Subcutaneous adipose tissue (tissue), 4 donors: ENCODE measurements around the gene LYG1. TPM values are rescaled to one million over a fixed set of nuclear protein-coding genes. Genes with fewer than 3 reads are reported as not detected.
"Not testable (repeated sequence)": the region's sequence is repeated elsewhere in the genome, so short reads cannot be mapped to it uniquely, and the experiment has no call there.

ENCODE experiments used
- CTCF ChIP-seq: fragments of 450-650 bp; IDR thresholded peaks from one replicate; pipeline ENCODE4 v1.5.1; 2016; ENCODE audit warnings: low read depth, mild to moderate bottlenecking, control low read depth, antibody characterized with exemption, moderate library complexity
- total RNA-seq, 4 donors: library from RNA; depleted of rRNA; stranded (reverse); fragments of >200 nt; gene quantifications; one replicate each; pipeline ENCODE4 v1.1.0, GENCODE V29; 2016

The LYG1 gene
- 1 to 10 TPM in 2 of 4 donors, under 1 TPM in 1, not detected in 1; 0.51 to 4.0 (median 1.8) TPM for total RNA-seq

- not testable (repeated sequence) for TF ChIP-seq CTCF
Observed at GRCh38 chr2:99301097-99301496, at the start of gene LYG1. Gene LYG1, minus strand, starts transcription at chr2:99301197. Its CDS starts 5,527 bp downstream, at chr2:99295670.

- no peak for TF ChIP-seq CTCF
Observed at GRCh38 chr2:99350194-99350593, 49.2 kb upstream of the LYG1 start.

GRCh38 chr2:99348173-99348572, 47.2 kb upstream of the LYG1 start:
- TF ChIP-seq CTCF = no peak

GRCh38 chr2:99346218-99346617, 45.2 kb upstream of the LYG1 start:
- no peak for TF ChIP-seq CTCF

GRCh38 chr2:99342536-99342935, 41.5 kb upstream of the LYG1 start:
- no peak for TF ChIP-seq CTCF

GRCh38 chr2:99340669-99341236, 39.8 kb upstream of the LYG1 start:
- no peak for TF ChIP-seq CTCF

- TF ChIP-seq CTCF = no peak
Observed at GRCh38 chr2:99338029-99338585, 37.1 kb upstream of the LYG1 start.
